PFSK-1 (cell line): ENCODE measurements around the gene CES2.

Experiments used
- FOXP2 ChIP-seq: optimal IDR thresholded peaks from 2 replicates; pipeline ENCODE3; 2011; ENCODE audit warnings: borderline replicate concordance, control low read depth, inconsistent platforms; ENCODE audit not compliant: insufficient read depth; ENCODE audit errors: extremely low read length, extremely low read depth
- POLR2AphosphoS5 ChIP-seq: IDR thresholded peaks from 2 replicates; pipeline ENCODE4 v1.6.1; 2012; ENCODE audit warnings: low read depth, mild to moderate bottlenecking, control low read depth, low read length, moderate library complexity
- REST ChIP-seq, 2 experiments: IDR thresholded peaks; 2 replicates each; pipeline versions ENCODE4 v1.6.1 to v1.8.0; 2011 to 2012; ENCODE audit warnings: low read depth in 2 of 2, low read length in 2 of 2, control low read depth in 1 of 2, inconsistent platforms in 1 of 2, mild to moderate bottlenecking in 1 of 2, moderate library complexity in 1 of 2; ENCODE audit not compliant: insufficient read depth in 1 of 2
- SIN3A ChIP-seq: IDR thresholded peaks from 2 replicates; pipeline ENCODE4 v1.6.1; 2012; ENCODE audit warnings: mild to moderate bottlenecking, low read length, moderate library complexity, borderline replicate concordance; ENCODE audit not compliant: insufficient read depth
- TAF1 ChIP-seq: IDR thresholded peaks from 2 replicates; pipeline ENCODE4 v1.6.1; 2012; ENCODE audit warnings: low read length, control low read depth, borderline replicate concordance; ENCODE audit not compliant: insufficient read depth

Gene CES2

GRCh38 chr16:66921729-66922450 is 13.4 kb upstream of the CES2 start:
- no peak for TF ChIP-seq TAF1
- TF ChIP-seq FOXP2, result no peak
- TF ChIP-seq REST (IDR thresholded peaks at IDR 0.05; ENCODE audit: insufficient read depth in 1 of 2, low read depth in 2 of 2, low read length in 2 of 2), result no peak
- no peak for TF ChIP-seq POLR2AphosphoS5
- no peak for TF ChIP-seq SIN3A

DNA sequence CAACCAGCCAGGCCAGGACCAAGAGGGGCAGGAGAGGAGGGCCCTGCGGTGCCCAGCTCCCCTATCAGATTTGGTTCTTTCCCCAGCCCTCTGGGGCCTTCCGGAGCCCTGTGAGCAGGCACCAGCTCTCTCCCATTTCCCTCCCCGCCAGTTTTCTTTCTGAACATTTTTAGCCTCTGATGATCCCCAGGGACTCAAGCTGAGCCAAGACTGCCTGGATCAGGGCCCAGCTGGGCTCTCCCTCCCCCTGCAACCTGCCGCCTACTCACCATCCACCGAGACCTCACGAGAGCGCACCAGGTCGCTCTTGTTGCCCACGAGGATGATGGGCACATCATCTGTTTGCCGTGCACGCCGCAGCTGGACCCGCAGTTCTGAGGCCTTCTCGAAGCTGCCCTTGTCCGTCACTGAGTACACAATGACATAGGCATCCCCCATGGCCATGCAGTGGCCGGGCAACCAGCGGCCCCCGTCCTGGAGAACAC is 12.0 kb upstream of the CES2 start:
- TF ChIP-seq SIN3A, result no peak
- no peak for TF ChIP-seq TAF1
- TF ChIP-seq POLR2AphosphoS5, result no peak
- no peak for TF ChIP-seq REST (IDR thresholded peaks at IDR 0.05; ENCODE audit: insufficient read depth in 1 of 2, low read depth in 2 of 2, low read length in 2 of 2)
- no peak for TF ChIP-seq FOXP2

DNA sequence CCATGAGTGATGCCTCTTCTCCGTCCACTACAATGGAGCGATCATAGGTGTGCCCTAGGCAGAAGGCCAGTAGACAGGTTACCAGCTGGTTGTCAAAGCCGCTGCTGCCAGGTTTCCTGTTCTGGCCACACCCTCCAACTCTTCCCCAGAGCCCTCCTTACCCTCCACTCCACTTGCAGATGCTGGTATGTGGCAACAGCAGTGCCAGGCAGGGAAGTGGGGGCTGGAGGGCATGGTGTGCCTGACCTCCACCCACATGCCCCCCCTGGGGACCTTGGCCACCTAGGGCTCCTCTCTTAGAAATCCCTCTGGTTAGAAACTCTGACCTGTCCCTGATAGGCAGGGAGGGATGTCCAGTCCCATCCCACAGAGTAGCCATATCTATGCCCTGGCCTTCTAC is 11.4 kb upstream of the CES2 start:
- no peak for TF ChIP-seq TAF1
- TF ChIP-seq SIN3A, result no peak
- no peak for TF ChIP-seq REST (IDR thresholded peaks at IDR 0.05; ENCODE audit: insufficient read depth in 1 of 2, low read depth in 2 of 2, low read length in 2 of 2)
- no peak for TF ChIP-seq POLR2AphosphoS5
- TF ChIP-seq FOXP2, result no peak

GRCh38 chr16:66924527-66925321 is 10.6 kb upstream of the CES2 start:
- peak; percentile 12 for TF ChIP-seq FOXP2
- TF ChIP-seq TAF1, result no peak
- TF ChIP-seq POLR2AphosphoS5, result no peak
- no peak for TF ChIP-seq REST (IDR thresholded peaks at IDR 0.05; ENCODE audit: insufficient read depth in 1 of 2, low read depth in 2 of 2, low read length in 2 of 2)
